ENCODE data around the gene PLSCR4. TPM values are rescaled to one million over a fixed set of nuclear protein-coding genes. Genes with fewer than 3 reads are reported as not detected.
"Not testable (repeated sequence)": the region's sequence is repeated elsewhere in the genome, so short reads cannot be mapped to it uniquely, and the experiment has no call there.

Gene PLSCR4
- polyA plus RNA-seq, 2 of the 4 experiments (the other 2 are of a cell fraction): 8.3 to 17.2 TPM

GRCh38 chr3:146259880-146260589 is 9.1 kb upstream of the PLSCR4 start (continued):
- TF ChIP-seq ATOH8 (CRISPR knock-in tag; IDR thresholded peaks at IDR 0.05; ENCODE audit: low read depth): no peak
- no peak for TF ChIP-seq CHD2 (IDR thresholded peaks at IDR 0.05; ENCODE audit: low read length, partially characterized antibody)
- no peak for TF ChIP-seq ZSCAN20 (CRISPR knock-in tag; IDR thresholded peaks at IDR 0.05)

- TF ChIP-seq FOSB (CRISPR knock-in tag; IDR thresholded peaks at IDR 0.05) (no peak), PBX3 (IDR thresholded peaks at IDR 0.05) (no peak), JUN (IDR thresholded peaks at IDR 0.05) (no peak), RARB (CRISPR knock-in tag; IDR thresholded peaks at IDR 0.05) (no peak), NR3C1 (IDR thresholded peaks at IDR 0.05) (no peak), TP53 (CRISPR knock-in tag; IDR thresholded peaks at IDR 0.05) (no peak), NFE2L2 (conservative IDR thresholded peaks at IDR 0.05; ENCODE audit: low read length) (no peak), CHD2 (IDR thresholded peaks at IDR 0.05; ENCODE audit: low read length, partially characterized antibody) (no peak), HOXA7 (CRISPR knock-in tag; IDR thresholded peaks at IDR 0.05) (no peak), RNF2 (IDR thresholded peaks at IDR 0.05; ENCODE audit: borderline replicate concordance, low read depth) (no peak), PHF8 (IDR thresholded peaks at IDR 0.05; ENCODE audit: borderline replicate concordance, low read depth) (no peak), ZC3H11A (IDR thresholded peaks at IDR 0.05) (no peak), KDM5A (IDR thresholded peaks at IDR 0.05) (no peak), FOXS1 (CRISPR knock-in tag; IDR thresholded peaks at IDR 0.05) (no peak), KDM1A (IDR thresholded peaks at IDR 0.05; ENCODE audit: low read depth) (no peak), REST (IDR thresholded peaks at IDR 0.05) (no peak), EP300 (IDR thresholded peaks at IDR 0.05) (no peak), ELK1 (IDR thresholded peaks at IDR 0.05; ENCODE audit: low read depth, low read length) (no peak), ZNF302 (CRISPR knock-in tag; IDR thresholded peaks at IDR 0.05) (no peak), SREBF2 (IDR thresholded peaks at IDR 0.05) (no peak)
- Histone ChIP-seq H3K4me3 (no peak overlapping the region), H3K4me2 (no peak overlapping the region), H3K27ac (no peak overlapping the region), H3K4me1 (no peaks in the 10 kb centered on the region), H3K9me3 (no peaks in the 10 kb centered on the region)
- DNase-seq (ENCODE audit: low read depth in 1 of 2, low spot score in 1 of 2) (no peak), FAIRE-seq (no peak), ATAC-seq (no peak)
- ChIA-PET POLR2A (no interaction called here), CTCF (interaction anchor here (1.0 kb wide), 1 partner anchor 10 kb away, joined by 3 read pairs; no protein-coding TSS in a partner anchor)
- 58% methylated on average over 3 of the region's 3 CpGs for WGBS (ENCODE audit: missing lambda C conversion rate)
These were observed 6.1 kb upstream of the PLSCR4 start for GRCh38 chr3:146256851-146257486.

- 84% methylated on average over 10 of the region's 10 CpGs for WGBS (ENCODE audit: missing lambda C conversion rate)
- CTCF ChIA-PET: interaction anchor here (1.2 to 1.4 kb wide), 2 partner anchors 41 to 75 kb away, joined by 4 read pairs; no protein-coding TSS in a partner anchor
- POLR2A ChIA-PET; H3K27ac ChIP-seq; H3K4me2 ChIP-seq; FAIRE-seq; ATAC-seq; H3K9me3 ChIP-seq; DNase-seq (ENCODE audit: low read depth in 1 of 2, low spot score in 1 of 2); H3K4me3 ChIP-seq: not testable (repeated sequence)
- H3K4me1 ChIP-seq: peaks cover 15% of the 10 kb centered on the region; the same call in 2 of the 3 replicates
These were observed 1.5 kb upstream of the PLSCR4 start for GRCh38 chr3:146252445-146252844.

Measured in A549 (cell line).